Sigmoid colon (tissue), 4 donors: Measurements from ENCODE around the gene TXNL4B.

ENCODE experiments used
- EP300 ChIP-seq, 4 donors: sonication (generic); formaldehyde crosslinking; IDR thresholded peaks; one replicate each; pipeline ENCODE4 v1.6.1; 2017; ENCODE audit warnings: antibody characterized with exemption in 4 of 4
- POLR2A ChIP-seq, 2 donors: fragments of 450-650 bp; IDR thresholded peaks; one replicate each; pipeline ENCODE4 v1.6.1; 2016; ENCODE audit warnings: antibody characterized with exemption in 2 of 2, mild to moderate bottlenecking in 2 of 2, moderate library complexity in 2 of 2
- POLR2AphosphoS5 ChIP-seq, 4 donors: sonication (generic); formaldehyde crosslinking; IDR thresholded peaks; one replicate each; pipeline ENCODE4 v1.6.1; 2017; ENCODE audit warnings: antibody characterized with exemption in 4 of 4
- TF ChIP-seq, protein P1 (sequence below), 4 experiments: fragments of 450-650 bp in 3 of 4; fragments of 200-600 bp in 1 of 4; IDR thresholded peaks; one replicate each; pipeline ENCODE4 v1.5.1; 2016 to 2019; ENCODE audit warnings: antibody characterized with exemption in 4 of 4, mild to moderate bottlenecking in 3 of 4, moderate library complexity in 2 of 4

DNA sequence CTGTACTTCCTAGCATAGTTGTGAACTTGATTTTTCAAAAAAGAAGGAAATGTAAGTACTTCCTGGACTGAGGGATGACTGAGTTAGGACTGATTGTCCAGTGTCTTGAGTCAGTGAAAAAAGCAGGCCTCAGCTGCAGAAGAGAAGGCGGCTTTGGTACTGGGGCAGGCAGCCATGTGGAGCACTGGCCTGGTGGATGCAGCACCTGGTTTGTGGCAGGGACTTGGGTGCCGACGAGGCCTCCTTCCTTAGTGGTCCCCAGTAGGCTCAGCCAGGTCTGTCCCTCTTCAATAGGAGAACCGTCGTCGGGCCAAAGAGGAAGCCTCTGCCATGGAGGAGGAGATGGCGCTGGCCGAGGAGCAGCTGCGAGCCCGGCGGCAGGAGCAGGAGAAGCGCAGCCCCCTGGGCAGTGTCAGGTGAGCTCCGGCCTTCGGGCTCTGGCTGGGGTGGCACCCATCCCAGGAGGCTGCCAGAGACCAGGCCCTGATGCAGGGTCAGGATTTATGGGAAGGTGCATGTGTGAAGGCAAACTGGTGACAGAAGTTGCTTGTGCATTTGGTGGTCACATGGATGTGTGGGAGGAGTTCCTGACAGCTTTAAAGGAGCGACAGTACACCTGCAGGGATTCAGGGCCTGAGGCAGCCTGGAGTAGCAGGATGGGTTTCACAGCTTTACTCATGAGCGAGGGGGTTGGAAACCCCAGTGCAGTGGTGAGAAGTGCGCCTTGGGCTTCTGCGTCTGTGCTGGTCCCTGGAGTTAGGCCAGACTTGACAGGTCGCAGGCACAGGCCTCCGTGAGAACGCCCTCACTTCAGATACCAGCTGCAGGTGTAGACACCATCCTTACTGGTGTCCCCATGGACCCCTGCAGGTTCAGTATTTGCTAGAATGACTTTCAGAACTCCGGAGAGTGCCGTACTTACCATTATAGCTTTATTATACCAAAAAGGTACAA is 17.5 kb upstream of the TXNL4B start:
- TF ChIP-seq, protein P1, sequence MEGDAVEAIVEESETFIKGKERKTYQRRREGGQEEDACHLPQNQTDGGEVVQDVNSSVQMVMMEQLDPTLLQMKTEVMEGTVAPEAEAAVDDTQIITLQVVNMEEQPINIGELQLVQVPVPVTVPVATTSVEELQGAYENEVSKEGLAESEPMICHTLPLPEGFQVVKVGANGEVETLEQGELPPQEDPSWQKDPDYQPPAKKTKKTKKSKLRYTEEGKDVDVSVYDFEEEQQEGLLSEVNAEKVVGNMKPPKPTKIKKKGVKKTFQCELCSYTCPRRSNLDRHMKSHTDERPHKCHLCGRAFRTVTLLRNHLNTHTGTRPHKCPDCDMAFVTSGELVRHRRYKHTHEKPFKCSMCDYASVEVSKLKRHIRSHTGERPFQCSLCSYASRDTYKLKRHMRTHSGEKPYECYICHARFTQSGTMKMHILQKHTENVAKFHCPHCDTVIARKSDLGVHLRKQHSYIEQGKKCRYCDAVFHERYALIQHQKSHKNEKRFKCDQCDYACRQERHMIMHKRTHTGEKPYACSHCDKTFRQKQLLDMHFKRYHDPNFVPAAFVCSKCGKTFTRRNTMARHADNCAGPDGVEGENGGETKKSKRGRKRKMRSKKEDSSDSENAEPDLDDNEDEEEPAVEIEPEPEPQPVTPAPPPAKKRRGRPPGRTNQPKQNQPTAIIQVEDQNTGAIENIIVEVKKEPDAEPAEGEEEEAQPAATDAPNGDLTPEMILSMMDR (IDR thresholded peaks at IDR 0.05): no peak
- no peak for TF ChIP-seq POLR2AphosphoS5 (IDR thresholded peaks at IDR 0.05)
- no peak for TF ChIP-seq POLR2A (IDR thresholded peaks at IDR 0.05)
- no peak for TF ChIP-seq EP300 (IDR thresholded peaks at IDR 0.05)
